ENCODE results near the gene TMEM184A. TPM values are rescaled to one million over a fixed set of nuclear protein-coding genes. Genes with fewer than 3 reads are reported as not detected.

The TMEM184A gene
- total and polyA plus RNA-seq, 2 experiments from 2014 or later = not detected

DNA sequence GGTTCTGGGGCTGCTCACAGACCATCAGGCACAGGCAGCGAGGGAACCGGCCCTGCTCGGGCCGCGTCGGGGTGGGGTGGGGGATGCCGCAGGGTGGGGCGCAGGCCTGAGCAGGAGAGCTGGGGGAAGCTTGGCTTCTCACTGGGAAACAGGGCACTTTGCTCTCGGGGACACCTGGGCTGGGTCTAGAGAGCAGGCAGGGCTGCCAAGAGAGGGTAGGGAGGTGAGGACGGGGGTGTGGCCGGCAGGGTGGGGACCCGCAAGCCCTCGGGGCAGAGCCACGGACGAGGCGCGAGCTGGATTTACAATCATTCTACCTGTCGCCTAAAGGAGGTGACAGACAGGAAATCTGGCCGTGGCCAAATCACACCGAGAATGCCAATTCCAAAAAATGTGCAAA lies 62.9 kb downstream of the TMEM184A start:
- Histone ChIP-seq H3K4me1 (ENCODE audit: insufficient read depth) (no peaks in the 10 kb centered on the region), H3K9me3 (ENCODE audit: low read depth) (no peaks in the 10 kb centered on the region), H3K9ac (no peak overlapping the region), H3K4me3 (no peak overlapping the region), H3K4me2 (ENCODE audit: unreplicated experiment) (no peak overlapping the region), H3K79me2 (ENCODE audit: insufficient read depth) (no peaks in the 10 kb centered on the region), H3K36me3 (ENCODE audit: low read depth) (no peaks in the 10 kb centered on the region; the same call in 1 of the 2 replicates), H2AFZ (no peak overlapping the region), H3K27me3 (replicated peaks; ENCODE audit: insufficient read depth) (no peaks in the 10 kb centered on the region), H4K20me1 (ENCODE audit: insufficient read depth) (no peaks in the 10 kb centered on the region), H3F3A (ENCODE audit: insufficient read depth) (no peaks in the 10 kb centered on the region), H3K27ac (no peak overlapping the region), H3K9me2 (ENCODE audit: insufficient read depth) (no peaks in the 10 kb centered on the region)
- 92 to 93% methylated on average over 12 to 20 of the region's 20 CpGs for WGBS, 2 experiments (ENCODE audit: low coverage in 1 of 2, low lambda C conversion rate in 2 of 2, missing lambda C conversion rate in 2 of 2)
- in situ Hi-C loops (cut with MboI) = no loop called here
- TF ChIP-seq EZH2 (IDR thresholded peaks at IDR 0.05; ENCODE audit: insufficient read depth, poor library complexity, severe bottlenecking) (no peak), EZH2phosphoT487 (IDR thresholded peaks at IDR 0.05; ENCODE audit: insufficient read depth, low read depth) (no peak)
- no peak for DNase-seq

DNA sequence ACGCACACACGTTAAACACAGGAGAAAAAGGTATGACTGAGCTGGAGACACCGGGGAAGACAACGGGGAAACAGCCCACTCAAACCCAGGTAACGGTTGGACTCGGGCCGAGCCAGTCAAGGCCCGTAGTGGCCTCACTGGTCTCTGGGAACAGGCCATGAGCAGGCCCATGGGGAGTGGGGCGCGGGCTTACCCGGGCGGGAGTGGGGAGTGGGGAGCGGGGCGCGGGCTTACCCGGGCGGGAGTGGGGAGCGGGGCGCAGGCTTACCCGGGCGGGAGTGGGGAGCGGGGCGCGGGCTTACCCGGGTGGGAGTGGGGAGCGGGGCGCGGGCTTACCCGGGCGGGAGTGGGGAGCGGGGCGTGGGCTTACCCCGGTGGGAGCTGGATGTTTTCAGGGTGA lies 63.4 kb downstream of the TMEM184A start:
- no peaks in the 10 kb centered on the region for H3K27me3 ChIP-seq (replicated peaks; ENCODE audit: insufficient read depth)
- in situ Hi-C loops (cut with MboI) = no loop called here
- H3K79me2 ChIP-seq (ENCODE audit: insufficient read depth) = no peaks in the 10 kb centered on the region
- H3K4me1 ChIP-seq (ENCODE audit: insufficient read depth) = no peaks in the 10 kb centered on the region
- no peaks in the 10 kb centered on the region for H3F3A ChIP-seq (ENCODE audit: insufficient read depth)
- H3K9me2 ChIP-seq (ENCODE audit: insufficient read depth) = no peaks in the 10 kb centered on the region
- no peak overlapping the region for H3K9ac ChIP-seq
- no peak overlapping the region for H3K4me2 ChIP-seq (ENCODE audit: unreplicated experiment)
- H3K27ac ChIP-seq = no peak overlapping the region
- DNase-seq = no peak
- no peaks in the 10 kb centered on the region for H3K9me3 ChIP-seq (ENCODE audit: low read depth)
- no peaks in the 10 kb centered on the region for H4K20me1 ChIP-seq (ENCODE audit: insufficient read depth)
- no peaks in the 10 kb centered on the region; the same call in 1 of the 2 replicates for H3K36me3 ChIP-seq (ENCODE audit: low read depth)
- WGBS, 2 experiments (ENCODE audit: low coverage in 1 of 2, low lambda C conversion rate in 2 of 2, missing lambda C conversion rate in 2 of 2) = 88 to 89% methylated on average over 10 to 33 of the region's 33 CpGs
- H3K4me3 ChIP-seq = no peak overlapping the region
- TF ChIP-seq EZH2phosphoT487 (IDR thresholded peaks at IDR 0.05; ENCODE audit: insufficient read depth, low read depth) (no peak), EZH2 (IDR thresholded peaks at IDR 0.05; ENCODE audit: insufficient read depth, poor library complexity, severe bottlenecking) (no peak)
- no peak overlapping the region for H2AFZ ChIP-seq

Other genes starting within 250 kb of the TMEM184A start
- 10.6 and 12.2 TPM in 2 replicates for gene MICALL2, start 96.7 kb downstream of the TMEM184A start, total RNA-seq (2014; rRNA removed; shearing (Covaris generic))
- gene MICALL2, start 96.7 kb downstream of the TMEM184A start, polyA plus RNA-seq (2016; fragmentation: Nextera tagmentation; extraction: Ambion mirVana) = 6.4 and 7.5 TPM in 2 replicates
- gene INTS1, start 51.8 kb downstream of the TMEM184A start, total RNA-seq (2014; rRNA removed; shearing (Covaris generic)) = 44.4 and 44.7 TPM in 2 replicates
- 24.8 and 25.4 TPM in 2 replicates for gene INTS1, start 51.8 kb downstream of the TMEM184A start, polyA plus RNA-seq (2016; fragmentation: Nextera tagmentation; extraction: Ambion mirVana)
- 35.0 and 45.9 TPM in 2 replicates for gene MAFK, start 25.5 kb downstream of the TMEM184A start, total RNA-seq (2014; rRNA removed; shearing (Covaris generic))
- gene MAFK, start 25.5 kb downstream of the TMEM184A start, polyA plus RNA-seq (2016; fragmentation: Nextera tagmentation; extraction: Ambion mirVana) = 3.5 and 3.8 TPM in 2 replicates
- gene PSMG3, start 13.8 kb upstream of the TMEM184A start, total RNA-seq (2014; rRNA removed; shearing (Covaris generic)) = 28.3 and 36.8 TPM in 2 replicates
- 56.2 and 58.1 TPM in 2 replicates for gene PSMG3, start 13.8 kb upstream of the TMEM184A start, polyA plus RNA-seq (2016; fragmentation: Nextera tagmentation; extraction: Ambion mirVana)
- 5.1 and 6.2 TPM in 2 replicates for gene ELFN1, start 114.1 kb upstream of the TMEM184A start, total RNA-seq (2014; rRNA removed; shearing (Covaris generic))
- gene ELFN1, start 114.1 kb upstream of the TMEM184A start, polyA plus RNA-seq (2016; fragmentation: Nextera tagmentation; extraction: Ambion mirVana) = 0.13 and 0.19 TPM in 2 replicates

All from GM23248 (cell line).